Measurements from ENCODE around the gene TP63.

DNA sequence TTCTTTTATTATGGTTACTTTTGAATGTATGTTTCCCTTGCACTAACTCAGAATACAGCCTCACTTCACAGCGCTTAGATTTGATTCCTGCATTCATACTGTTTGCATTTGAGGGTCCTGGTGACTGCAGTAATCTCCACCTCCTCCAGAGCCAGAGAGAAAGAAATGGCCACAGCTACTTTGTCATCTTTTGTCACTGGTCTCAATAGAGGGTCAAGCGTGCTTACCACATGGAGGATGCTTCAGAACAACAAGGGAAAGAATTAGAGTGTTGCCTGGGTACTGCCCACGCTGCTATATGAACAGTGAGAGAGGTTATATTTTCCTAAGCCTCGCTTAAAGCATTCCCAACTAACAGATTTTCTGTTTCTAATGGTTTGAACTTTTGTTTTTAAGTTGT, 190.1 kb downstream of the TP63 start:
- TF ChIP-seq, protein P1, sequence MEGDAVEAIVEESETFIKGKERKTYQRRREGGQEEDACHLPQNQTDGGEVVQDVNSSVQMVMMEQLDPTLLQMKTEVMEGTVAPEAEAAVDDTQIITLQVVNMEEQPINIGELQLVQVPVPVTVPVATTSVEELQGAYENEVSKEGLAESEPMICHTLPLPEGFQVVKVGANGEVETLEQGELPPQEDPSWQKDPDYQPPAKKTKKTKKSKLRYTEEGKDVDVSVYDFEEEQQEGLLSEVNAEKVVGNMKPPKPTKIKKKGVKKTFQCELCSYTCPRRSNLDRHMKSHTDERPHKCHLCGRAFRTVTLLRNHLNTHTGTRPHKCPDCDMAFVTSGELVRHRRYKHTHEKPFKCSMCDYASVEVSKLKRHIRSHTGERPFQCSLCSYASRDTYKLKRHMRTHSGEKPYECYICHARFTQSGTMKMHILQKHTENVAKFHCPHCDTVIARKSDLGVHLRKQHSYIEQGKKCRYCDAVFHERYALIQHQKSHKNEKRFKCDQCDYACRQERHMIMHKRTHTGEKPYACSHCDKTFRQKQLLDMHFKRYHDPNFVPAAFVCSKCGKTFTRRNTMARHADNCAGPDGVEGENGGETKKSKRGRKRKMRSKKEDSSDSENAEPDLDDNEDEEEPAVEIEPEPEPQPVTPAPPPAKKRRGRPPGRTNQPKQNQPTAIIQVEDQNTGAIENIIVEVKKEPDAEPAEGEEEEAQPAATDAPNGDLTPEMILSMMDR (IDR thresholded peaks at IDR 0.05) = no peak
- TF ChIP-seq POLR2A (IDR thresholded peaks at IDR 0.05) (no peak), POLR2AphosphoS5 (IDR thresholded peaks at IDR 0.05) (no peak)
